Mucosa of descending colon (tissue), 3 donors: ENCODE measurements around the gene PEMT. TPM values are rescaled to one million over a fixed set of nuclear protein-coding genes. Genes with fewer than 3 reads are reported as not detected.

Experiments
- ATAC-seq: fragments of 200-7000 bp; cut with Tn5 transposase; one replicate; pipeline ENCODE4 v1.9.1; 2020; ENCODE audit warnings: mild to moderate bottlenecking, moderate library complexity
- DNase-seq, 3 donors: peaks; one replicate each; pipeline ENCODE4 v3.0.0-alpha.2; 2020
- H3K36me3 ChIP-seq: fragments of 200-600 bp; one replicate; pipeline ENCODE4 v1.8.0; 2021; ENCODE audit warnings: low read depth, mild to moderate bottlenecking
- H3K4me1 ChIP-seq: fragments of 200-600 bp; one replicate; pipeline ENCODE4 v1.8.0; 2021; ENCODE audit warnings: low read depth, mild to moderate bottlenecking
- H3K4me3 ChIP-seq: fragments of 200-600 bp; one replicate; pipeline ENCODE4 v1.8.0; 2021; ENCODE audit warnings: mild to moderate bottlenecking
- H3K9me3 ChIP-seq: fragments of 200-600 bp; one replicate; pipeline ENCODE4 v1.8.0; 2021; ENCODE audit warnings: mild to moderate bottlenecking
- CTCF ChIP-seq: fragments of 200-600 bp; IDR thresholded peaks from one replicate; pipeline ENCODE4 v1.8.0; 2022; ENCODE audit warnings: antibody characterized with exemption, mild to moderate bottlenecking
- intact Hi-C, 2 donors: fragments of 100-400 bp; cut with DNase I in 1 of 2; cut with micrococcal nuclease in 1 of 2; formaldehyde crosslinking; loops; one replicate each; pipeline versions ENCODE4 v1.11.0 to v1.11.1; 2022; cut with DNase I, micrococcal nuclease
- total RNA-seq, 3 donors: library from RNA; stranded (reverse); fragmentation: NEBNext Ultra II Directional in 2 of 3; extraction: Animal tissue kit (Norgen Biotek cat#: 25700) in 2 of 3; gene quantifications; one replicate each; pipeline versions ENCODE4 v1.2.1 to v1.2.4, GENCODE V29; 2021 to 2023
- donor health status: DM: no; HTN: no; CAD: no; lungs with moderate emphysema.
- donor health status: DM: no; HTN: no; CAD: no.
- donor health status: DM: no; HTN: yes; CAD: no.

The PEMT gene
- total RNA-seq, 3 donors from 2014 or later = 15.4 to 18.3 (median 16.1) TPM

- no peak for TF ChIP-seq CTCF
- Histone ChIP-seq H3K36me3 (no peaks in the 10 kb centered on the region), H3K9me3 (no peaks in the 10 kb centered on the region), H3K4me1 (peaks cover 17% of the 10 kb centered on the region), H3K4me3 (no peak overlapping the region)
- ATAC-seq = no peak
- intact Hi-C loops = loop anchor here in 1 of 2 donors (10.0 kb wide), 1 partner anchor 62 kb away; no protein-coding TSS in a partner anchor
- DNase-seq = no peak
Measured at GRCh38 chr17:17566896-17567513, 24.5 kb downstream of the PEMT start.

- Histone ChIP-seq H3K4me3 (no peak overlapping the region), H3K36me3 (no peaks in the 10 kb centered on the region), H3K9me3 (no peaks in the 10 kb centered on the region), H3K4me1 (peaks cover 17% of the 10 kb centered on the region)
- DNase-seq (no peak), ATAC-seq (no peak)
- no peak for TF ChIP-seq CTCF
- intact Hi-C loops = loop anchor here in 1 of 2 donors (10.0 kb wide), 1 partner anchor 61 kb away; no protein-coding TSS in a partner anchor
Measured at GRCh38 chr17:17565471-17566339, 25.8 kb downstream of the PEMT start.

- DNase-seq (no peak), ATAC-seq (no peak)
- intact Hi-C loops = loop anchor here in 1 of 2 donors (10.0 kb wide), 1 partner anchor 60 kb away; no protein-coding TSS in a partner anchor
- no peaks in the 10 kb centered on the region for H3K9me3 ChIP-seq
- TF ChIP-seq CTCF = no peak
- no peaks in the 10 kb centered on the region for H3K36me3 ChIP-seq
- no peak overlapping the region for H3K4me3 ChIP-seq
- peaks cover 17% of the 10 kb centered on the region for H3K4me1 ChIP-seq
Measured at GRCh38 chr17:17564896-17565295, 26.6 kb downstream of the PEMT start.

GRCh38 chr17:17564323-17564722, 27.2 kb downstream of the PEMT start:
- ATAC-seq = peak; percentile 34
- intact Hi-C loops = loop anchor here in 1 of 2 donors (10.0 kb wide), 1 partner anchor 60 kb away; no protein-coding TSS in a partner anchor
- Histone ChIP-seq H3K4me1 (peaks cover 17% of the 10 kb centered on the region), H3K9me3 (no peaks in the 10 kb centered on the region), H3K36me3 (no peaks in the 10 kb centered on the region), H3K4me3 (no peak overlapping the region)
- DNase-seq = peak in 1 of 3 donors; percentile 27
- TF ChIP-seq CTCF = no peak

- peak; percentile 58 for ATAC-seq
- Histone ChIP-seq H3K36me3 (no peaks in the 10 kb centered on the region), H3K4me3 (no peak overlapping the region), H3K4me1 (peaks cover 17% of the 10 kb centered on the region), H3K9me3 (no peaks in the 10 kb centered on the region)
- TF ChIP-seq CTCF = no peak
- intact Hi-C loops = loop anchor here in 1 of 2 donors (10.0 kb wide), 1 partner anchor 59 kb away; no protein-coding TSS in a partner anchor
- DNase-seq = peak in 1 of 3 donors; percentile 44
Measured at GRCh38 chr17:17563530-17563929, 28.0 kb downstream of the PEMT start.
